PC-9 (cell line): ENCODE data around the gene GTPBP8. TPM values are rescaled to one million over a fixed set of nuclear protein-coding genes. Genes with fewer than 3 reads are reported as not detected.

ENCODE experiments used
- BruUV-seq: library from RNA; stranded (reverse); fragments of 400-500 nt; replicated peaks from 2 replicates; lab custom pipeline; 2021; lab: Mats Ljungman, UMichigan
- CTCF ChIA-PET: fragments of 300-600 bp; sonication (Branson Sonifier 250); formaldehyde crosslinking; loops from one replicate; lab custom pipeline; 2022; ENCODE audit warnings: antibody characterized with exemption; lab: Charles Lee
- POLR2A ChIA-PET: fragments of 300-600 bp; sonication (Branson Sonifier 250); formaldehyde crosslinking; loops from one replicate; lab custom pipeline; 2022; ENCODE audit warnings: antibody characterized with exemption; ENCODE audit not compliant: unreplicated experiment; lab: Charles Lee
- DNase-seq, 2 experiments: peaks; one replicate each; pipeline versions ENCODE4 v3.0.0 to v3.0.0-alpha.2; 2015 to 2022; ENCODE audit warnings: mixed read lengths in 1 of 2
- H2AFZ ChIP-seq: fragments of 200-600 bp; sonication (generic); 2 replicates; pipeline ENCODE4 v1.8.1; 2017; ENCODE audit warnings: antibody characterized with exemption
- H3F3A ChIP-seq: fragments of 200-600 bp; sonication (generic); 2 replicates; pipeline ENCODE4 v1.8.1; 2017; ENCODE audit warnings: antibody characterized with exemption, mild to moderate bottlenecking, low read depth; ENCODE audit not compliant: insufficient read depth
- H3K27ac ChIP-seq: fragments of 200-600 bp; sonication (generic); 2 replicates; pipeline ENCODE4 v1.6.1; 2016; ENCODE audit warnings: mixed run types
- H3K27me3 ChIP-seq: fragments of 200-600 bp; sonication (generic); 2 replicates; pipeline ENCODE4 v1.6.1; 2016; ENCODE audit warnings: low read depth, mixed run types; ENCODE audit not compliant: insufficient read depth
- H3K36me3 ChIP-seq: fragments of 200-600 bp; sonication (generic); 2 replicates; pipeline ENCODE4 v1.6.1; 2016; ENCODE audit warnings: low read depth, mixed run types
- H3K4me1 ChIP-seq: fragments of 200-600 bp; sonication (generic); replicated peaks from 2 replicates; pipeline ENCODE4 v1.6.1; 2016; ENCODE audit warnings: mixed run types; ENCODE audit not compliant: insufficient read depth
- H3K4me2 ChIP-seq: fragments of 200-600 bp; sonication (generic); 2 replicates; pipeline ENCODE4 v1.6.1; 2017; ENCODE audit warnings: mixed run types
- H3K4me3 ChIP-seq: fragments of 200-600 bp; sonication (generic); 2 replicates; pipeline ENCODE4 v1.6.1; 2016; ENCODE audit warnings: mixed run types
- H3K79me2 ChIP-seq: fragments of 200-600 bp; sonication (generic); 2 replicates; pipeline ENCODE4 v1.6.1; 2017; ENCODE audit warnings: low read depth, mixed run types
- H3K9me2 ChIP-seq: fragments of 200-600 bp; sonication (generic); 2 replicates; pipeline ENCODE4 v1.8.1; 2017; ENCODE audit warnings: mild to moderate bottlenecking; ENCODE audit not compliant: insufficient read depth
- H3K9me3 ChIP-seq: fragments of 200-600 bp; sonication (generic); 2 replicates; pipeline ENCODE4 v1.8.1; 2016; ENCODE audit warnings: low read depth; ENCODE audit not compliant: insufficient read depth
- H4K20me1 ChIP-seq: fragments of 200-600 bp; sonication (generic); 2 replicates; pipeline ENCODE4 v1.8.1; 2017; ENCODE audit not compliant: insufficient read depth
- CTCF ChIP-seq: fragments of 200-600 bp; sonication (generic); conservative IDR thresholded peaks from 2 replicates; pipeline ENCODE4 v1.6.1; 2017; ENCODE audit warnings: mixed run types, antibody characterized with exemption, mild to moderate bottlenecking, moderate library complexity
- EZH2 ChIP-seq: fragments of 200-600 bp; sonication (generic); IDR thresholded peaks from 2 replicates; pipeline ENCODE4 v1.8.0; 2017; ENCODE audit warnings: antibody characterized with exemption, low read depth
- intact Hi-C: fragments of 100-400 bp; cut with micrococcal nuclease; formaldehyde crosslinking; loops from one replicate; pipeline ENCODE4 v1.10.0; 2022; ENCODE audit not compliant: unreplicated experiment
- total RNA-seq: library from RNA; stranded (reverse); gene quantifications from 2 replicates; pipeline ENCODE4 v1.2.3, GENCODE V29; 2021

The GTPBP8 gene
- total RNA-seq, 1 experiment from 2014 or later, result 27.9 TPM

- H2AFZ ChIP-seq, result no peak overlapping the region
- no peak overlapping the region for H3K4me3 ChIP-seq
- H3K9me3 ChIP-seq, result no peaks in the 10 kb centered on the region
- CTCF ChIA-PET, result no interaction called here
- BruUV-seq, result no TSS peak
- H3F3A ChIP-seq, result no peaks in the 10 kb centered on the region
- no peak for DNase-seq
- H3K4me2 ChIP-seq, result no peak overlapping the region
- no peaks in the 10 kb centered on the region for H3K79me2 ChIP-seq
- intact Hi-C loops, result no loop called here
- no peaks in the 10 kb centered on the region for H3K4me1 ChIP-seq
- no peaks in the 10 kb centered on the region for H4K20me1 ChIP-seq
- H3K9me2 ChIP-seq, result no peaks in the 10 kb centered on the region
- POLR2A ChIA-PET, result no interaction called here
- no peak for TF ChIP-seq CTCF
- TF ChIP-seq EZH2, result no peak
- H3K27ac ChIP-seq, result no peak overlapping the region
- no peaks in the 10 kb centered on the region for H3K36me3 ChIP-seq
- H3K27me3 ChIP-seq, result no peaks in the 10 kb centered on the region
Observed at GRCh38 chr3:112966633-112967032, 24.2 kb upstream of the GTPBP8 start.

- intact Hi-C loops, result no loop called here
- H3K4me3 ChIP-seq, result no peak overlapping the region
- H4K20me1 ChIP-seq, result no peaks in the 10 kb centered on the region
- H3K27me3 ChIP-seq, result no peaks in the 10 kb centered on the region
- H3K9me3 ChIP-seq, result no peaks in the 10 kb centered on the region
- H3K27ac ChIP-seq, result no peak overlapping the region
- H3K9me2 ChIP-seq, result no peaks in the 10 kb centered on the region
- POLR2A ChIA-PET, result no interaction called here
- no peak for TF ChIP-seq EZH2
- TF ChIP-seq CTCF, result no peak
- no peaks in the 10 kb centered on the region for H3K36me3 ChIP-seq
- H2AFZ ChIP-seq, result no peak overlapping the region
- H3K4me1 ChIP-seq, result no peaks in the 10 kb centered on the region
- no peak overlapping the region for H3K4me2 ChIP-seq
- CTCF ChIA-PET, result no interaction called here
- BruUV-seq, result no TSS peak
- no peaks in the 10 kb centered on the region for H3K79me2 ChIP-seq
- no peaks in the 10 kb centered on the region for H3F3A ChIP-seq
- no peak for DNase-seq
Observed at GRCh38 chr3:112967425-112967824, 23.4 kb upstream of the GTPBP8 start.

GRCh38 chr3:112967828-112968227 is 23.0 kb upstream of the GTPBP8 start:
- ChIA-PET CTCF (no interaction called here), POLR2A (interaction anchor here (0.6 kb wide), 1 partner anchor 408 kb away, joined by 7 read pairs; no protein-coding TSS in a partner anchor)
- Histone ChIP-seq H3K79me2 (no peaks in the 10 kb centered on the region), H3K4me2 (no peak overlapping the region), H3K36me3 (no peaks in the 10 kb centered on the region), H3K4me3 (no peak overlapping the region), H3K4me1 (no peaks in the 10 kb centered on the region), H3F3A (no peaks in the 10 kb centered on the region), H2AFZ (no peak overlapping the region), H4K20me1 (no peaks in the 10 kb centered on the region), H3K27ac (no peak overlapping the region), H3K9me3 (no peaks in the 10 kb centered on the region), H3K9me2 (no peaks in the 10 kb centered on the region), H3K27me3 (no peaks in the 10 kb centered on the region)
- TF ChIP-seq CTCF, result no peak
- TF ChIP-seq EZH2, result no peak
- no peak for DNase-seq
- intact Hi-C loops, result no loop called here
- no TSS peak for BruUV-seq
